ENCODE results near the gene MAP3K5.
"Not testable (repeated sequence)": the region's sequence is repeated elsewhere in the genome, so short reads cannot be mapped to it uniquely, and the experiment has no call there.

Gene MAP3K5

GRCh38 chr6:136773473-136773796 lies 18.8 kb downstream of the MAP3K5 start:
- DNase-seq (ENCODE audit: low spot score) = no peak

- no peak for DNase-seq (ENCODE audit: low spot score)
These were observed 19.4 kb downstream of the MAP3K5 start for GRCh38 chr6:136772685-136773472.

GRCh38 chr6:136771306-136771705 lies 21.0 kb downstream of the MAP3K5 start:
- no peak for DNase-seq (ENCODE audit: low spot score)

- no peak for DNase-seq (ENCODE audit: low spot score)
These were observed 22.5 kb downstream of the MAP3K5 start for GRCh38 chr6:136769759-136770158.

GRCh38 chr6:136769124-136769523 lies 23.2 kb downstream of the MAP3K5 start:
- DNase-seq (ENCODE audit: low spot score) = no peak

- DNase-seq (ENCODE audit: low spot score) = no peak
These were observed 24.5 kb downstream of the MAP3K5 start for GRCh38 chr6:136767570-136768309.

- no peak for DNase-seq (ENCODE audit: low spot score)
These were observed 25.2 kb downstream of the MAP3K5 start for GRCh38 chr6:136767103-136767502.

- DNase-seq (ENCODE audit: low spot score) = no peak
These were observed 26.0 kb downstream of the MAP3K5 start for GRCh38 chr6:136766274-136766673.

GRCh38 chr6:136764517-136764993 lies 27.7 kb downstream of the MAP3K5 start:
- no peak for DNase-seq (ENCODE audit: low spot score)

GRCh38 chr6:136763716-136764516 lies 28.4 kb downstream of the MAP3K5 start:
- DNase-seq (ENCODE audit: low spot score) = no peak

GRCh38 chr6:136763255-136763654 lies 29.0 kb downstream of the MAP3K5 start:
- no peak for DNase-seq (ENCODE audit: low spot score)

GRCh38 chr6:136762022-136762975 lies 30.0 kb downstream of the MAP3K5 start:
- no peak for DNase-seq (ENCODE audit: low spot score)

GRCh38 chr6:136761227-136761922 lies 30.9 kb downstream of the MAP3K5 start:
- no peak for DNase-seq (ENCODE audit: low spot score)

GRCh38 chr6:136760781-136761180 lies 31.5 kb downstream of the MAP3K5 start:
- not testable (repeated sequence) for DNase-seq (ENCODE audit: low spot score)

GRCh38 chr6:136757150-136757549 lies 35.1 kb downstream of the MAP3K5 start:
- DNase-seq (ENCODE audit: low spot score) = no peak

- no peak for DNase-seq (ENCODE audit: low spot score)
These were observed 37.5 kb downstream of the MAP3K5 start for GRCh38 chr6:136754820-136755219.

GRCh38 chr6:136753624-136754023 lies 38.7 kb downstream of the MAP3K5 start:
- DNase-seq (ENCODE audit: low spot score) = no peak

- DNase-seq (ENCODE audit: low spot score) = no peak
These were observed 39.7 kb downstream of the MAP3K5 start for GRCh38 chr6:136752554-136752953.

GRCh38 chr6:136751991-136752390 lies 40.3 kb downstream of the MAP3K5 start:
- DNase-seq (ENCODE audit: low spot score) = no peak

- no peak for DNase-seq (ENCODE audit: low spot score)
These were observed 40.7 kb downstream of the MAP3K5 start for GRCh38 chr6:136751522-136751956.
